ENCODE data around the gene ANKRD60.

ANKRD60 gene

GRCh38 chr20:58228484-58229197 lies at the start of gene ANKRD60:
ANKRD60 (minus strand) TSS chr20:58228653; CDS start chr20:58228653, 0 bp downstream.
- no peak for DNase-seq

- DNase-seq, result no peak
Measured at GRCh38 chr20:58277578-58278472, 49.4 kb upstream of the ANKRD60 start.

GRCh38 chr20:58277107-58277506 lies 48.7 kb upstream of the ANKRD60 start:
- DNase-seq, result no peak

- no peak for DNase-seq
Measured at GRCh38 chr20:58274384-58274783, 45.9 kb upstream of the ANKRD60 start.

GRCh38 chr20:58271606-58272351 lies 43.3 kb upstream of the ANKRD60 start:
- no peak for DNase-seq

GRCh38 chr20:58268936-58269619 lies 40.6 kb upstream of the ANKRD60 start:
- DNase-seq, result no peak

- no peak for DNase-seq
Measured at GRCh38 chr20:58268421-58268821, 40.0 kb upstream of the ANKRD60 start.

- DNase-seq, result no peak
Measured at GRCh38 chr20:58267389-58268215, 39.1 kb upstream of the ANKRD60 start.

- no peak for DNase-seq
Measured at GRCh38 chr20:58264271-58264670, 35.8 kb upstream of the ANKRD60 start.

- no peak for DNase-seq
Measured at GRCh38 chr20:58261660-58262059, 33.2 kb upstream of the ANKRD60 start.

- DNase-seq, result no peak
Measured at GRCh38 chr20:58260006-58260405, 31.6 kb upstream of the ANKRD60 start.

- peak; percentile 80 for DNase-seq
Measured at GRCh38 chr20:58256842-58257241, 28.4 kb upstream of the ANKRD60 start.

GRCh38 chr20:58256307-58256706 lies 27.9 kb upstream of the ANKRD60 start:
- DNase-seq, result no peak

GRCh38 chr20:58254890-58255289 lies 26.4 kb upstream of the ANKRD60 start:
- no peak for DNase-seq

- peak; percentile 92 for DNase-seq
Measured at GRCh38 chr20:58251979-58252591, 23.6 kb upstream of the ANKRD60 start.

GRCh38 chr20:58251348-58251978 lies 23.0 kb upstream of the ANKRD60 start:
- DNase-seq, result no peak

- DNase-seq, result no peak
Measured at GRCh38 chr20:58246346-58246745, 17.9 kb upstream of the ANKRD60 start.

- DNase-seq, result no peak
Measured at GRCh38 chr20:58245931-58246330, 17.5 kb upstream of the ANKRD60 start.

- DNase-seq, result no peak
Measured at GRCh38 chr20:58245181-58245891, 16.9 kb upstream of the ANKRD60 start.

- no peak for DNase-seq
Measured at GRCh38 chr20:58244517-58245030, 16.1 kb upstream of the ANKRD60 start.

Measured in inflammatory macrophage treated with lipopolysaccharide for 4 hours (primary cell).